ENCODE measurements around the gene PLCZ1.

- TF ChIP-seq CTCF (IDR thresholded peaks at IDR 0.05; ENCODE audit: insufficient read depth, low read length), result no peak
- no peak for TF ChIP-seq POLR2AphosphoS5 (IDR thresholded peaks at IDR 0.05; ENCODE audit: low read depth)
Measured at GRCh38 chr12:18689771-18690170, 48.0 kb downstream of the PLCZ1 start.
